Measurements from ENCODE around the gene EEF1A1.

EEF1A1 gene

DNA sequence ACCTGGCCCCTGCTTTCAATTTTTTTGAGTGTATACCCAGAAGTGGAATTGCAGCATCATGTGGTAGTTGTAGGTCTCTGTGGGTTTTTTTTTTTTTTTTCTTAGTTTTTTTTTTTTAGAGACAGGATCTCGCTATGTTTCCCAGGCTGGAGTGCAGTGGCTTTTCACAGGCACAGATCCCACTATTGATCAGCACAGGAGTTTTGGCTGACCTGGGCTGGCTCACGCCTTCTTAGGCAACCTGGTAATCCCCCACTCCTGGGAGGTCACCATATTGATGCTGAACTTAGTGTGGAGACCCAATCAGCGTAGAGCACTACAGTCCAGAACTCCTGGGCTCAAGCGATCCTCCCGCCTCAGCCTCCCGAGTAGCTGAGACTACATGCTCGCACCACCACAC, 33.4 kb downstream of the EEF1A1 start:
- H3K4me1 ChIP-seq (ENCODE audit: low read depth, poor library complexity, severe bottlenecking) = no peaks in the 10 kb centered on the region
- no peak overlapping the region for H3K9ac ChIP-seq
- H3K4me3 ChIP-seq (IDR thresholded peaks at IDR 0.05; ENCODE audit: insufficient read depth, low read depth, low read length) = no peak overlapping the region
- no peak overlapping the region for H3K4me2 ChIP-seq
- no peaks in the 10 kb centered on the region for H4K20me1 ChIP-seq (ENCODE audit: insufficient read depth)
- H3K36me3 ChIP-seq (ENCODE audit: insufficient read depth) = peaks cover 4% of the 10 kb centered on the region; the same call in 1 of the 2 replicates
- no peaks in the 10 kb centered on the region for H3K79me2 ChIP-seq (ENCODE audit: insufficient read depth, low read depth)
- H2AFZ ChIP-seq (ENCODE audit: low read depth) = no peak overlapping the region
- H3K27ac ChIP-seq = no peak overlapping the region
- TF ChIP-seq, protein P1, sequence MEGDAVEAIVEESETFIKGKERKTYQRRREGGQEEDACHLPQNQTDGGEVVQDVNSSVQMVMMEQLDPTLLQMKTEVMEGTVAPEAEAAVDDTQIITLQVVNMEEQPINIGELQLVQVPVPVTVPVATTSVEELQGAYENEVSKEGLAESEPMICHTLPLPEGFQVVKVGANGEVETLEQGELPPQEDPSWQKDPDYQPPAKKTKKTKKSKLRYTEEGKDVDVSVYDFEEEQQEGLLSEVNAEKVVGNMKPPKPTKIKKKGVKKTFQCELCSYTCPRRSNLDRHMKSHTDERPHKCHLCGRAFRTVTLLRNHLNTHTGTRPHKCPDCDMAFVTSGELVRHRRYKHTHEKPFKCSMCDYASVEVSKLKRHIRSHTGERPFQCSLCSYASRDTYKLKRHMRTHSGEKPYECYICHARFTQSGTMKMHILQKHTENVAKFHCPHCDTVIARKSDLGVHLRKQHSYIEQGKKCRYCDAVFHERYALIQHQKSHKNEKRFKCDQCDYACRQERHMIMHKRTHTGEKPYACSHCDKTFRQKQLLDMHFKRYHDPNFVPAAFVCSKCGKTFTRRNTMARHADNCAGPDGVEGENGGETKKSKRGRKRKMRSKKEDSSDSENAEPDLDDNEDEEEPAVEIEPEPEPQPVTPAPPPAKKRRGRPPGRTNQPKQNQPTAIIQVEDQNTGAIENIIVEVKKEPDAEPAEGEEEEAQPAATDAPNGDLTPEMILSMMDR (conservative IDR thresholded peaks at IDR 0.05; ENCODE audit: low read depth, low read length) = no peak
- H3K27me3 ChIP-seq (ENCODE audit: insufficient read depth, low read depth) = no peaks in the 10 kb centered on the region

DNA sequence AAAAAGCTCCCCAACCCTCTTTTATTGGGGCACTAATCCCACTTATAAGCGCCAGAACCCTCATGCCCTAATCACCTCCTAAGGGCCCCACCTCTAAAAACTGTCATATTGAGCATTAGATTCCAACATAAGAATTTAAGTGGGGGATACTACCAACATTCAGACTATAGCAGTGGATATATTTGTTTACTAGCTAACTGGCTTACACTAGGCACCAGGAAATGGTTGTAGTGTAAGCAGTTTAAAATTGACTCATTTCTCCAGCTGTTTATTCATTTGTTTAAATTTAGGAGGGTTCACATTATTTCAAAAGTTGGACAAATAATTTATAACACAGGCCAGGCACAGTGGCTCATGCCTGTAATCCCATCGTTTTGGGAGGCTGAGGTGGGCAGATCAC, 36.4 kb downstream of the EEF1A1 start:
- Histone ChIP-seq H3K4me2 (no peak overlapping the region), H2AFZ (ENCODE audit: low read depth) (no peak overlapping the region), H3K4me3 (IDR thresholded peaks at IDR 0.05; ENCODE audit: insufficient read depth, low read depth, low read length) (no peak overlapping the region), H3K79me2 (ENCODE audit: insufficient read depth, low read depth) (no peaks in the 10 kb centered on the region), H3K27ac (no peak overlapping the region), H3K36me3 (ENCODE audit: insufficient read depth) (peaks cover 10% of the 10 kb centered on the region; the same call in 1 of the 2 replicates), H3K27me3 (ENCODE audit: insufficient read depth, low read depth) (no peaks in the 10 kb centered on the region), H3K9ac (no peak overlapping the region), H4K20me1 (ENCODE audit: insufficient read depth) (no peaks in the 10 kb centered on the region), H3K4me1 (ENCODE audit: low read depth, poor library complexity, severe bottlenecking) (no peaks in the 10 kb centered on the region)
- TF ChIP-seq, protein P1 (conservative IDR thresholded peaks at IDR 0.05; ENCODE audit: low read depth, low read length) = no peak

DNA sequence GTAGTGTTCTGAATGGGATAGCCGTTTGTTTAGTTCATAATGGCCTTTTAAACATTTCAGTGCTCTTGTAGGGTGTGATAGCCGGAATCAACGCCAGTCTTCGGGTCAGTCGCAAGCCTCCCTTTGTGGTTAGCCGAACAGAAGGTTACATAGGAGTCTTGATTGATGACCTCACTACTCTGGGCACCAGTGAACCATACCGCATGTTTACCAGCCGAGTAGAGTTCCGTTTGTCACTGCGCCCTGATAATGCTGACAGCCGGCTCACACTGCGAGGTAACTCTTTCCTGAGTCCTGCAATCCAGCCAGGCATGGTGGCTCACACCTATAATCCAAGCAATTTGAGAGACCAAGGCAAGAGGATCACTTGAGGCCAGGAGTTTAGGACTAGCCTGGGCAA, 38.9 kb downstream of the EEF1A1 start:
- no peaks in the 10 kb centered on the region for H4K20me1 ChIP-seq (ENCODE audit: insufficient read depth)
- H3K27ac ChIP-seq = no peak overlapping the region
- no peak overlapping the region for H3K4me3 ChIP-seq (IDR thresholded peaks at IDR 0.05; ENCODE audit: insufficient read depth, low read depth, low read length)
- no peaks in the 10 kb centered on the region for H3K27me3 ChIP-seq (ENCODE audit: insufficient read depth, low read depth)
- H3K9ac ChIP-seq = no peak overlapping the region
- TF ChIP-seq, protein P1 (conservative IDR thresholded peaks at IDR 0.05; ENCODE audit: low read depth, low read length) = no peak
- no peaks in the 10 kb centered on the region for H3K4me1 ChIP-seq (ENCODE audit: low read depth, poor library complexity, severe bottlenecking)
- H3K36me3 ChIP-seq (ENCODE audit: insufficient read depth) = peaks cover 6% of the 10 kb centered on the region; the same call in 1 of the 2 replicates
- H2AFZ ChIP-seq (ENCODE audit: low read depth) = no peak overlapping the region
- no peaks in the 10 kb centered on the region for H3K79me2 ChIP-seq (ENCODE audit: insufficient read depth, low read depth)
- H3K4me2 ChIP-seq = no peak overlapping the region

DNA sequence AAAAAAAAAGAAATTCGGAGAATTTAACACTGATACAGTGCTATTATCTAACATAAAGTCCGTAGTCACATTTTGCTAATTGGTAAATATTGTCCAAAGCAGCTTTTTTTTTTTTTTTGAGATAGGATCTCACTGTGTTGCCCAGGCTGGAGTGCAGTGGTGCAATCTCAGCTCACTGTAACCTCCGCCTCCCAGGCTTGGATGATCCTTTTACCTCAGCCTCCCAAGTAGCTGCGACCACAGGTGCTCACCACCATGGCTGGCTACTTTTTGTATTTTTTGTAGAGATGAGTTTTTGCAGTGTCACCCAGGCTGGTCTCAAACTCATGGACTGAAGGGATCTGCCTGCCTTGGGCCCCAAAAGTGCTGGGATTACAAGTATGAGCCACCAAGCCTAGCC, 43.4 kb downstream of the EEF1A1 start:
- no peak overlapping the region for H3K4me3 ChIP-seq (IDR thresholded peaks at IDR 0.05; ENCODE audit: insufficient read depth, low read depth, low read length)
- TF ChIP-seq, protein P1 (conservative IDR thresholded peaks at IDR 0.05; ENCODE audit: low read depth, low read length) = no peak
- H3K36me3 ChIP-seq (ENCODE audit: insufficient read depth) = peaks cover 10% of the 10 kb centered on the region; the same call in 1 of the 2 replicates
- no peaks in the 10 kb centered on the region for H4K20me1 ChIP-seq (ENCODE audit: insufficient read depth)
- H3K4me1 ChIP-seq (ENCODE audit: low read depth, poor library complexity, severe bottlenecking) = peaks cover 15% of the 10 kb centered on the region
- H3K4me2 ChIP-seq = no peak overlapping the region
- H3K79me2 ChIP-seq (ENCODE audit: insufficient read depth, low read depth) = no peaks in the 10 kb centered on the region
- H3K27ac ChIP-seq = no peak overlapping the region
- no peak overlapping the region for H2AFZ ChIP-seq (ENCODE audit: low read depth)
- no peaks in the 10 kb centered on the region for H3K27me3 ChIP-seq (ENCODE audit: insufficient read depth, low read depth)
- H3K9ac ChIP-seq = no peak overlapping the region
